Endothelial cell of umbilical vein (primary cell): ENCODE measurements around the gene ZFYVE21. TPM values are rescaled to one million over a fixed set of nuclear protein-coding genes. Genes with fewer than 3 reads are reported as not detected.

Source experiments
- BruUV-seq: library from RNA; stranded (reverse); fragments of 400-500 nt; replicated peaks from 2 replicates; lab custom pipeline; 2021; lab: Mats Ljungman, UMichigan
- CTCF ChIA-PET: fragments of 300-600, 350-600 bp; sonication (Branson Sonifier 250); formaldehyde crosslinking; loops from one replicate; lab custom pipeline; 2021; ENCODE audit warnings: antibody characterized with exemption, inconsistent platforms; lab: Charles Lee
- POLR2A ChIA-PET: fragments of 300-600, 350-600 bp; sonication (Branson Sonifier 250); formaldehyde crosslinking; loops from one replicate; lab custom pipeline; 2021; ENCODE audit warnings: antibody characterized with exemption, inconsistent platforms; lab: Charles Lee
- DNase-seq: peaks from one replicate; pipeline ENCODE4 v3.0.0-alpha.2; 2011; ENCODE audit warnings: low read depth, low spot score
- FAIRE-seq: peaks from 2 replicates; lab custom pipeline; 2011; peaks lifted over from hg19 to GRCh38; lab: Jason Lieb, UNC
- H2AFZ ChIP-seq: 2 replicates; pipeline ENCODE4 v1.6.0; 2012; ENCODE audit warnings: low read depth, low read length, control low read depth, inconsistent platforms
- H3K27ac ChIP-seq: 2 replicates; pipeline ENCODE4 v1.5.1; 2011; ENCODE audit warnings: low read depth, mild to moderate bottlenecking, control low read depth, low read length, moderate library complexity; ENCODE audit not compliant: insufficient read depth
- H3K27me3 ChIP-seq, 2 experiments: 2 replicates each; pipeline versions ENCODE4 v1.6.0 to v1.6.1; 2011; ENCODE audit warnings: low read length in 2 of 2, mixed read lengths in 1 of 2; ENCODE audit not compliant: control insufficient read depth in 2 of 2, insufficient read depth in 2 of 2
- H3K36me3 ChIP-seq, 2 experiments: 2 replicates in 1 of 2; 3 replicates in 1 of 2; pipeline ENCODE4 v1.5.1; 2011; ENCODE audit warnings: low read length in 2 of 2, mild to moderate bottlenecking in 1 of 2, moderate library complexity in 1 of 2; ENCODE audit not compliant: control insufficient read depth in 2 of 2, insufficient read depth in 2 of 2; ENCODE audit errors: extremely low read depth in 1 of 2
- H3K4me1 ChIP-seq: 3 replicates; pipeline ENCODE4 v1.5.1; 2011; ENCODE audit warnings: mild to moderate bottlenecking, low read length; ENCODE audit not compliant: control insufficient read depth, insufficient read depth; ENCODE audit errors: extremely low read depth
- H3K4me2 ChIP-seq: 2 replicates; pipeline ENCODE4 v1.6.1; 2011; ENCODE audit warnings: low read length, control low read depth, mixed read lengths; ENCODE audit not compliant: insufficient read depth
- H3K4me3 ChIP-seq, 3 experiments: fragments of 200-600 bp in 1 of 3; sonication (generic), shearing (Covaris generic) in 1 of 3; replicated peaks in 1 of 3; 2 replicates each; pipeline ENCODE4 v1.5.1; 2011 to 2016; ENCODE audit warnings: control low read depth in 3 of 3, low read length in 3 of 3, mild to moderate bottlenecking in 2 of 3, inconsistent platforms in 1 of 3, low read depth in 1 of 3, moderate library complexity in 1 of 3; ENCODE audit not compliant: insufficient read depth in 1 of 3
- H3K79me2 ChIP-seq: 2 replicates; pipeline ENCODE4 v1.6.0; 2012; ENCODE audit warnings: low read length, inconsistent platforms; ENCODE audit not compliant: control insufficient read depth, insufficient read depth
- H3K9ac ChIP-seq: replicated peaks from 2 replicates; pipeline ENCODE3; 2011; ENCODE audit warnings: low read length, control low read depth; ENCODE audit not compliant: insufficient read depth; ENCODE audit errors: extremely low read depth
- H3K9me1 ChIP-seq: replicated peaks from 3 replicates; pipeline ENCODE4 v1.6.0; 2011; ENCODE audit warnings: mild to moderate bottlenecking, low read length; ENCODE audit not compliant: control insufficient read depth, insufficient read depth; ENCODE audit errors: extremely low read depth
- H3K9me3 ChIP-seq: replicated peaks from 2 replicates; pipeline ENCODE4 v1.5.1; 2012; ENCODE audit warnings: low read length, inconsistent platforms; ENCODE audit not compliant: control insufficient read depth, insufficient read depth
- H4K20me1 ChIP-seq: replicated peaks from 2 replicates; pipeline ENCODE3; 2011; ENCODE audit warnings: mild to moderate bottlenecking, low read length; ENCODE audit not compliant: control insufficient read depth, insufficient read depth; ENCODE audit errors: extremely low read depth
- CTCF ChIP-seq, 2 donors: IDR thresholded peaks; 1 replicate in 1 of 2; 2 replicates in 1 of 2; pipeline ENCODE4 v1.5.1; 2011; ENCODE audit warnings: low read length in 2 of 2, mild to moderate bottlenecking in 2 of 2, moderate library complexity in 2 of 2, control low read depth in 1 of 2, inconsistent platforms in 1 of 2, low read depth in 1 of 2; ENCODE audit not compliant: insufficient read depth in 1 of 2; ENCODE audit errors: extremely low read depth in 1 of 2
- EZH2 ChIP-seq: IDR thresholded peaks from 2 replicates; pipeline ENCODE4 v1.6.1; 2012; ENCODE audit warnings: borderline replicate concordance, low read depth, mild to moderate bottlenecking, moderate library complexity, low read length, inconsistent platforms; ENCODE audit not compliant: severe bottlenecking
- FOS ChIP-seq: IDR thresholded peaks from 2 replicates; pipeline ENCODE4 v1.6.1; 2011; ENCODE audit warnings: mild to moderate bottlenecking, low read length, moderate library complexity, borderline replicate concordance; ENCODE audit not compliant: insufficient read depth
- GATA2 ChIP-seq: IDR thresholded peaks from 2 replicates; pipeline ENCODE4 v1.7.0; 2011; ENCODE audit warnings: low read depth, mild to moderate bottlenecking, moderate library complexity, mixed read lengths, low read length; ENCODE audit not compliant: insufficient read length, insufficient read depth
- JUN ChIP-seq: IDR thresholded peaks from 2 replicates; pipeline ENCODE4 v1.6.1; 2011; ENCODE audit warnings: borderline replicate concordance, low read depth; ENCODE audit not compliant: insufficient read length, insufficient read depth
- MYC ChIP-seq: IDR thresholded peaks from one replicate; pipeline ENCODE4 v1.6.1; 2011; ENCODE audit warnings: mild to moderate bottlenecking, low read depth, low read length
- POLR2A ChIP-seq: IDR thresholded peaks from 2 replicates; pipeline ENCODE4 v1.6.1; 2012; ENCODE audit warnings: low read depth, mild to moderate bottlenecking, control low read depth, low read length
- POLR2AphosphoS5 ChIP-seq: IDR thresholded peaks from 2 replicates; pipeline ENCODE4 v1.6.1; 2012; ENCODE audit warnings: low read depth, mild to moderate bottlenecking, control low read depth, low read length, moderate library complexity; ENCODE audit not compliant: insufficient read depth
- dilution Hi-C: fragments of 300-500 bp; cut with MboI; formaldehyde crosslinking; loops from one replicate; pipeline ENCODE4 v1.15.0; 2019; ENCODE audit warnings: low sequenced_read_pairs; ENCODE audit not compliant: extremely low pct_ligation_motif_present
- intact Hi-C: fragments of 100-400 bp; cut with micrococcal nuclease; formaldehyde crosslinking; loops from one replicate; pipeline ENCODE4 v1.10.0; 2022
- polyA plus RNA-seq, 4 experiments: library from polyadenylated mRNA; depleted of rRNA in 3 of 4; stranded (reverse) in 3 of 4; unstranded in 1 of 4; fragments of >200 nt; gene quantifications; 2 replicates each; pipeline versions ENCODE4 v1.2.1 to v1.2.3, GENCODE V29; 2011 to 2012; ENCODE audit warnings: missing spikeins in 1 of 4
- total RNA-seq: library from RNA; stranded (reverse); gene quantifications from 2 replicates; pipeline ENCODE4 v1.2.3, GENCODE V29; 2021
- TF ChIP-seq, protein P1 (sequence below): IDR thresholded peaks from 2 replicates; pipeline ENCODE4 v1.6.1; 2011; ENCODE audit not compliant: insufficient read depth, insufficient read length

The ZFYVE21 gene
- total and polyA plus RNA-seq, 2 donors (not counting 3 experiments of a cell fraction or from before 2014, with no cell fraction given) = 54.5 to 98.3 TPM

DNA sequence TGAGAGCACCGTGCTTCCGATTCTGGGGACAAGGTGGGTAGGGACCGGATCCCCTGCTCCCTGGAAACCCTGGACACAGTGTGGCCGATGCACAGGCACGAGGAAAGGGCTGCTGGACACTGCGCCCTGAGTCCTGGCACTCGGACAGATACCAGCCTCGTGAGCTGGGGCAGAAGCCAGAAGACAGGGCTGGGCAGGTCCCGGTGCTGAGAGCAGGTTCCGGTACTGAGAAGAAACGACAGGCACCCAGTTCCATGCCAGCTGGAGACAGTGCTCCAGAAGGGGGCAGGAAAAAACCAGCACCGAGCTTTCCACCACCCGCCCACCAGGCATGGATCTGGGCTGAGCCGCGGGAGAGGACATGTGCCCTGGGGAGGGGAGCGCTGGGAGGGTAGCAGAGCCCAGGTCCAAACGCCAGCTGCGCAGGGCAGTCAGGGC is 6.8 kb upstream of the ZFYVE21 start:
- Histone ChIP-seq H3K4me3 (no peak overlapping the region), H3K36me3 (peaks cover 0 to 7% of the 10 kb centered on the region in 2 experiments), H2AFZ (no peak overlapping the region), H3K4me1 (peaks cover 43% of the 10 kb centered on the region), H3K27me3 (no peaks in the 10 kb centered on the region), H3K9me1 (no peaks in the 10 kb centered on the region), H3K9me3 (no peaks in the 10 kb centered on the region), H3K4me2 (no peak overlapping the region), H3K79me2 (no peaks in the 10 kb centered on the region), H3K9ac (no peak overlapping the region), H3K27ac (no peak overlapping the region), H4K20me1 (no peaks in the 10 kb centered on the region)
- no peak for TF ChIP-seq MYC
- no peak for TF ChIP-seq JUN
- TF ChIP-seq, protein P1, sequence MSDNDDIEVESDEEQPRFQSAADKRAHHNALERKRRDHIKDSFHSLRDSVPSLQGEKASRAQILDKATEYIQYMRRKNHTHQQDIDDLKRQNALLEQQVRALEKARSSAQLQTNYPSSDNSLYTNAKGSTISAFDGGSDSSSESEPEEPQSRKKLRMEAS = no peak
- TF ChIP-seq POLR2AphosphoS5 = no peak
- no peak for TF ChIP-seq FOS
- TF ChIP-seq POLR2A = no peak
- no peak for TF ChIP-seq EZH2
- no peak for TF ChIP-seq CTCF (IDR thresholded peaks at IDR 0.05; ENCODE audit: extremely low read depth in 1 of 2, insufficient read depth in 1 of 2, low read depth in 1 of 2, low read length in 2 of 2)
- TF ChIP-seq GATA2 = no peak
- ChIA-PET CTCF (no interaction called here), POLR2A (no interaction called here)
- intact Hi-C loops (no loop called here), dilution Hi-C loops (no loop called here)
- BruUV-seq = no TSS peak
- FAIRE-seq (no peak), DNase-seq (no peak)
